GM12801 (cell line): ENCODE results near the gene TACR3.

ENCODE experiments used
- TF ChIP-seq, protein P1 (sequence below): IDR thresholded peaks from one replicate; pipeline ENCODE4 v1.5.1; 2011; ENCODE audit warnings: control low read depth; ENCODE audit not compliant: insufficient read length; ENCODE audit errors: extremely low read depth

The TACR3 gene

DNA sequence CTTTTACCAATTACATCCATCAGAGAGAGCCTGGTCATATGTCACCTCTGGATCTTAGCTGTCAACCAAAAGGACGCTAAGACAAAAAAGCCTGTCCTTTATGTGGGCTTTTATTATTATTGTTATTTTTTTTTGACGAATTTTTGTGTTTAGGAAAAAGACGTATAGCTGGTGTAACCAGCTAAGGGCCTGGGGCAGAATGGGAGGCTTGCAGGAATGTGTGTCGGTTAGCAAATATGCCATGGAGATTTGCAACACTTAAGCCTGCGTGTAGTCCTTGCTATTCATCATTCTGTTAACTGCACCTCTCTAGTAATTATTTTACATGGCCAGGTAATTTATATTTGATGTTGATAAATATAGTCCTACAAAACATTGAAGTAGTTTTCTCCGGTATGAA, 93.5 kb downstream of the TACR3 start:
- TF ChIP-seq, protein P1, sequence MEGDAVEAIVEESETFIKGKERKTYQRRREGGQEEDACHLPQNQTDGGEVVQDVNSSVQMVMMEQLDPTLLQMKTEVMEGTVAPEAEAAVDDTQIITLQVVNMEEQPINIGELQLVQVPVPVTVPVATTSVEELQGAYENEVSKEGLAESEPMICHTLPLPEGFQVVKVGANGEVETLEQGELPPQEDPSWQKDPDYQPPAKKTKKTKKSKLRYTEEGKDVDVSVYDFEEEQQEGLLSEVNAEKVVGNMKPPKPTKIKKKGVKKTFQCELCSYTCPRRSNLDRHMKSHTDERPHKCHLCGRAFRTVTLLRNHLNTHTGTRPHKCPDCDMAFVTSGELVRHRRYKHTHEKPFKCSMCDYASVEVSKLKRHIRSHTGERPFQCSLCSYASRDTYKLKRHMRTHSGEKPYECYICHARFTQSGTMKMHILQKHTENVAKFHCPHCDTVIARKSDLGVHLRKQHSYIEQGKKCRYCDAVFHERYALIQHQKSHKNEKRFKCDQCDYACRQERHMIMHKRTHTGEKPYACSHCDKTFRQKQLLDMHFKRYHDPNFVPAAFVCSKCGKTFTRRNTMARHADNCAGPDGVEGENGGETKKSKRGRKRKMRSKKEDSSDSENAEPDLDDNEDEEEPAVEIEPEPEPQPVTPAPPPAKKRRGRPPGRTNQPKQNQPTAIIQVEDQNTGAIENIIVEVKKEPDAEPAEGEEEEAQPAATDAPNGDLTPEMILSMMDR, result no peak

DNA sequence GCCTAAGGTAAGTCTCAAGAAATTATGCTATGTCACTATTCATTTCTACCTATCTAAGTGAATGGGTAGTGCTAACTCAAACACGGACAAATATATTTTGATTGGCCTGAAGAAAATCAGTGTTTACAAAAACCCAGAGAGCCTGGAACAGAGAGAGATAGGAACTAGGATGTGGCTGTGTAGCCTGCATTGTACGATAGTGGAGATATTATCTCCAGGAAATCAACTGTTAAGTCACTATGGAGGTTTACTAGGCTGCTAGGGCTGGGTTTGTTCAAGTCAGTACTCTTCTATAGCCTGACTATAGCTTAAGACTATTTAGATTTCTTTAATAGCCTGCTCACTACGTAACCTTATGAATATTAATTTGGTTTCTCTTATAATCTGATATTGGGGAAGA, 127.9 kb downstream of the TACR3 start:
- TF ChIP-seq, protein P1, result no peak

DNA sequence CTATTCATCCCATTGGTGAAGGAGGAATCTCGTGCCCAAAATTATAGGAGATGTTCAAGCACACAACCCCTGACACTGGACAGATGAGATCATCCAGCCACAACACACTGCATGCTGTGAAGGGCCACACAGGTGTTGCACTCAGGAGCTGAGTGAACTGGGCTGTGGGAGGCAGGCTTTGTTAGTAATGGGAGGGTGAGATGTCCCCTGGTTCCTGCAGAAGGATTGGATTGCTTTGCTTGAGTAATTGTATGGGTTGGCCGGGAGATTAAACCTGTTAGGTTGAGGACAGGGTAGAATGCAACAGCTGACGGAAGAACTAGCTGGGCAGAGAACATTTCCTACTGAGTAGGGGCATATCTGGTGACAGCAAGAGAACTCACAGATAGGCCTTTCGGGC, 152.2 kb downstream of the TACR3 start:
- TF ChIP-seq, protein P1, result no peak
